ENCODE data around the gene RPS15.

DNA sequence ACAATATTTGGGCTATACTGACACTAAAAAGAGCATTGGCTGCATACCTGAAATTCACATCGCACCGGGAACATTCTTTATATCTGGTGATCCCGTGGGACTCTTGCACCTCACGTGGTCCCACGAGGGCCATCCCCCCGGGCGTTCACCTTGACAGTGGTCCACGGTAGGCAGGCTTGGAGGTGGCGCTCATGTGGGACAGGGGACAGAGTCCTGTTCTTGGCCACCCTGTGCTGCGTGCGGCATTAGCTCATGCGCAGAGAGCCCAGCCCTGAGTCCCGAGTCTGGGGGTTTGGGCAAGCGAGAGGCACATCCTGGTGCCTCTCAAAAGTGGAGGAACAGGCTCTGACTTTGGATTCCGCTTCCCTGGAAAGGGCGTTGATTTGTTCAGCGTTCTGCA lies 44.4 kb upstream of the RPS15 start:
- TF ChIP-seq POLR2A (IDR thresholded peaks at IDR 0.05) = no peak
- TF ChIP-seq, protein P1, sequence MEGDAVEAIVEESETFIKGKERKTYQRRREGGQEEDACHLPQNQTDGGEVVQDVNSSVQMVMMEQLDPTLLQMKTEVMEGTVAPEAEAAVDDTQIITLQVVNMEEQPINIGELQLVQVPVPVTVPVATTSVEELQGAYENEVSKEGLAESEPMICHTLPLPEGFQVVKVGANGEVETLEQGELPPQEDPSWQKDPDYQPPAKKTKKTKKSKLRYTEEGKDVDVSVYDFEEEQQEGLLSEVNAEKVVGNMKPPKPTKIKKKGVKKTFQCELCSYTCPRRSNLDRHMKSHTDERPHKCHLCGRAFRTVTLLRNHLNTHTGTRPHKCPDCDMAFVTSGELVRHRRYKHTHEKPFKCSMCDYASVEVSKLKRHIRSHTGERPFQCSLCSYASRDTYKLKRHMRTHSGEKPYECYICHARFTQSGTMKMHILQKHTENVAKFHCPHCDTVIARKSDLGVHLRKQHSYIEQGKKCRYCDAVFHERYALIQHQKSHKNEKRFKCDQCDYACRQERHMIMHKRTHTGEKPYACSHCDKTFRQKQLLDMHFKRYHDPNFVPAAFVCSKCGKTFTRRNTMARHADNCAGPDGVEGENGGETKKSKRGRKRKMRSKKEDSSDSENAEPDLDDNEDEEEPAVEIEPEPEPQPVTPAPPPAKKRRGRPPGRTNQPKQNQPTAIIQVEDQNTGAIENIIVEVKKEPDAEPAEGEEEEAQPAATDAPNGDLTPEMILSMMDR (IDR thresholded peaks at IDR 0.05) = no peak

All from body of pancreas (tissue), 4 donors.